Neural progenitor cell (in vitro differentiated cells): ENCODE measurements around the gene RAET1E. TPM values are rescaled to one million over a fixed set of nuclear protein-coding genes. Genes with fewer than 3 reads are reported as not detected.

ENCODE experiments used
- DNase-seq: peaks from one replicate; pipeline ENCODE4 v3.0.0-alpha.2; 2016; ENCODE audit warnings: low spot score
- H2AFZ ChIP-seq: fragments of 200-600 bp; sonication (generic); replicated peaks from 2 replicates; pipeline ENCODE4 v1.6.1; 2016; ENCODE audit warnings: antibody characterized with exemption
- H3F3A ChIP-seq: fragments of 200-600 bp; sonication (generic); 2 replicates; pipeline ENCODE4 v1.6.1; 2016; ENCODE audit warnings: antibody characterized with exemption, low read depth
- H3K27ac ChIP-seq: fragments of 200-600 bp; sonication (generic); 2 replicates; pipeline ENCODE4 v1.5.1; 2016; ENCODE audit warnings: mild to moderate bottlenecking
- H3K27me3 ChIP-seq: fragments of 200-600 bp; sonication (generic); 2 replicates; pipeline ENCODE4 v1.6.1; 2016; ENCODE audit warnings: mild to moderate bottlenecking, moderate library complexity
- H3K36me3 ChIP-seq: fragments of 200-600 bp; sonication (generic); 2 replicates; pipeline ENCODE4 v1.5.1; 2016
- H3K4me1 ChIP-seq: fragments of 200-600 bp; sonication (generic); 2 replicates; pipeline ENCODE4 v1.6.1; 2016; ENCODE audit warnings: mixed run types
- H3K4me2 ChIP-seq: fragments of 200-600 bp; sonication (generic); 2 replicates; pipeline ENCODE4 v1.6.1; 2016
- H3K4me3 ChIP-seq: fragments of 200-600 bp; sonication (generic); 2 replicates; pipeline ENCODE4 v1.5.1; 2016
- H3K79me2 ChIP-seq: fragments of 200-600 bp; sonication (generic); 2 replicates; pipeline ENCODE4 v1.6.1; 2016; ENCODE audit warnings: low read depth
- H3K9ac ChIP-seq: fragments of 200-600 bp; sonication (generic); 2 replicates; pipeline ENCODE4 v1.6.1; 2016
- H3K9me3 ChIP-seq: fragments of 200-600 bp; sonication (generic); 2 replicates; pipeline ENCODE4 v1.5.1; 2016; ENCODE audit warnings: low read depth
- H4K20me1 ChIP-seq: fragments of 200-600 bp; sonication (generic); 2 replicates; pipeline ENCODE4 v1.6.1; 2016; ENCODE audit warnings: low read depth
- H3K27ac Mint-ChIP-seq: 3 replicates; pipeline ENCODE4 v1.8.0; 2021; ENCODE audit warnings: mixed read lengths
- H3K27me3 Mint-ChIP-seq: 2 replicates; pipeline ENCODE4 v1.8.0; 2022; ENCODE audit warnings: low read depth, mild to moderate bottlenecking, inconsistent platforms, moderate library complexity, mixed read lengths; ENCODE audit not compliant: insufficient read depth
- H3K36me3 Mint-ChIP-seq: 3 replicates; pipeline ENCODE4 v1.8.0; 2021; ENCODE audit warnings: mixed read lengths
- H3K4me1 Mint-ChIP-seq: 3 replicates; pipeline ENCODE4 v1.8.0; 2021; ENCODE audit warnings: mixed read lengths
- H3K4me3 Mint-ChIP-seq: 3 replicates; pipeline ENCODE4 v1.8.0; 2021; ENCODE audit warnings: mild to moderate bottlenecking, moderate library complexity, mixed read lengths
- H3K9me3 Mint-ChIP-seq: 3 replicates; pipeline ENCODE4 v1.8.0; 2020; ENCODE audit warnings: mixed read lengths
- CTCF ChIP-seq: fragments of 200-600 bp; sonication (generic); IDR thresholded peaks from 2 replicates; pipeline ENCODE4 v1.5.1; 2017; ENCODE audit warnings: antibody characterized with exemption, mild to moderate bottlenecking
- EZH2 ChIP-seq: fragments of 200-600 bp; sonication (generic); IDR thresholded peaks from 2 replicates; pipeline ENCODE4 v1.6.1; 2017; ENCODE audit warnings: antibody characterized with exemption, mild to moderate bottlenecking, moderate library complexity
- EZH2phosphoT487 ChIP-seq: fragments of 200-600 bp; sonication (generic); IDR thresholded peaks from 2 replicates; pipeline ENCODE4 v1.6.1; 2017; ENCODE audit warnings: antibody characterized with exemption
- total RNA-seq: library from RNA; depleted of rRNA; stranded (reverse); fragments of >200 nt; gene quantifications from 2 replicates; pipeline ENCODE4 v1.2.3, GENCODE V29; 2015; ENCODE audit warnings: low replicate concordance

The RAET1E gene
- total RNA-seq, 1 donor from 2014 or later: not detected

DNA sequence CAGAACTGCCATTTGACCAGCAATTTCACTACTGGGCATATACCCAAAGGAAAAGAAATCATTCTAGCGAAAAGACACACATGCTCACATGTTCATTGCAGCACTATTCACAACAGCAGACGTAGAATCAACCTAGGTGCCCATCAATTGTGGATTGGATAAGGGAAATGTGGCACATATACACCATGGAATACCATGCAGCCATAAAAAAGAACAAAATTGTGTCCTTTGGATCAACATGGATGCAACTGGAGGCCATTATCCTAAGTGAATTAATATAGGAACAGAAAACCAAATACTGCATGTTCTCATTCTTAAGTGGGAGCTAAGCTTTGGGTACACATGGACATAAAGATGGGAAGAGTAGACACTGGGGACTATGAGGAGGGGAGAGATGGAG, 16.1 kb downstream of the RAET1E start:
- Mint-ChIP-seq H3K27me3 (peaks cover 7% of the 10 kb centered on the region), H3K9me3 (no peaks in the 10 kb centered on the region), H3K36me3 (no peaks in the 10 kb centered on the region), H3K4me1 (no peaks in the 10 kb centered on the region), H3K27ac (no peak overlapping the region), H3K4me3 (no peak overlapping the region)
- H3K4me2 ChIP-seq: no peak overlapping the region
- no peaks in the 10 kb centered on the region for H3K4me1 ChIP-seq
- H3K4me3 ChIP-seq: no peak overlapping the region
- DNase-seq: no peak
- no peaks in the 10 kb centered on the region for H4K20me1 ChIP-seq
- no peaks in the 10 kb centered on the region for H3K36me3 ChIP-seq
- no peaks in the 10 kb centered on the region for H3K79me2 ChIP-seq
- H3K27ac ChIP-seq: no peak overlapping the region
- H3K9me3 ChIP-seq: no peaks in the 10 kb centered on the region
- no peak for TF ChIP-seq EZH2phosphoT487
- no peak for TF ChIP-seq EZH2
- TF ChIP-seq CTCF: no peak
- no peaks in the 10 kb centered on the region for H3F3A ChIP-seq
- peaks cover 55% of the 10 kb centered on the region for H3K27me3 ChIP-seq
- no peak overlapping the region for H2AFZ ChIP-seq
- no peak overlapping the region for H3K9ac ChIP-seq

DNA sequence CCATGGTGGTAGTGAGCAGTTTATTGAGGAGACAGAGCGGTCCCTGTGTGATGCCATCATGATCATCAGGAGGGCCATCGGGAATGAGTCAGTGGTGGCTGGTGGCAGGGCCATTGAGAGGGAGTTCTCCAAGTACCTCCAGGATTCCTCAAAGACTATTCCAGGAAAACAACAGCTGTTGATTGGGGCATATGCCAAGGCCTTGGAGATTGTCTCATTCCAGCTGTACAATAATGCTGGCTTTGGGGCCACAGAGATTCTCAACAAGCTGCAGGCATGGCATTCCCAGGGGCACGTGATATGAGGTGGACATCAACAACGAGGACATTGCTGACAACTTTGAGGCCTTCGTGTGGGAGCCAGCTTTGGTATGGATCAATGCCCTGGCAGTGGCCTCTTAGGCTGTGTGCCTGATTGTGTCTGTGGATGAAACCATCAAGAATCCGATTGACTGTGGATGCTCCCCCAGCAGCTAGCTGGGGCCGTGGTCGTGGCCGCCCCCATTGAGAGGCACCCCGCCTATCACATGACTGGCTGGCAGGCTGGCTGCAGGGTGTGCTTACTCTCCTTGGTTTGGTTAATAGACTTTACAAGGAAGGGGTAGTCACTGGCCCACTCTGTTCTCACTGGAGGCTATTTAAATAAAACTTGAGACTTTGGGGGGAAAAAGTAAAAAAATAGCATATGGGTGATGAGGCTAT, 16.7 kb downstream of the RAET1E start:
- TF ChIP-seq EZH2 (no peak), EZH2phosphoT487 (no peak), CTCF (no peak)
- H3K4me2 ChIP-seq: no peak overlapping the region
- no peaks in the 10 kb centered on the region for H4K20me1 ChIP-seq
- peaks cover 56% of the 10 kb centered on the region for H3K27me3 ChIP-seq
- no peaks in the 10 kb centered on the region for H3K9me3 Mint-ChIP-seq
- H2AFZ ChIP-seq: no peak overlapping the region
- H3K4me1 Mint-ChIP-seq: no peaks in the 10 kb centered on the region
- no peaks in the 10 kb centered on the region for H3K79me2 ChIP-seq
- H3K4me3 ChIP-seq: no peak overlapping the region
- H3K27me3 Mint-ChIP-seq: peaks cover 7% of the 10 kb centered on the region
- H3K4me1 ChIP-seq: no peaks in the 10 kb centered on the region
- H3K36me3 ChIP-seq: no peaks in the 10 kb centered on the region
- H3K4me3 Mint-ChIP-seq: no peak overlapping the region
- H3K36me3 Mint-ChIP-seq: no peaks in the 10 kb centered on the region
- no peaks in the 10 kb centered on the region for H3F3A ChIP-seq
- no peak overlapping the region for H3K27ac Mint-ChIP-seq
- H3K9ac ChIP-seq: no peak overlapping the region
- no peaks in the 10 kb centered on the region for H3K9me3 ChIP-seq
- H3K27ac ChIP-seq: no peak overlapping the region
- no peak for DNase-seq

DNA sequence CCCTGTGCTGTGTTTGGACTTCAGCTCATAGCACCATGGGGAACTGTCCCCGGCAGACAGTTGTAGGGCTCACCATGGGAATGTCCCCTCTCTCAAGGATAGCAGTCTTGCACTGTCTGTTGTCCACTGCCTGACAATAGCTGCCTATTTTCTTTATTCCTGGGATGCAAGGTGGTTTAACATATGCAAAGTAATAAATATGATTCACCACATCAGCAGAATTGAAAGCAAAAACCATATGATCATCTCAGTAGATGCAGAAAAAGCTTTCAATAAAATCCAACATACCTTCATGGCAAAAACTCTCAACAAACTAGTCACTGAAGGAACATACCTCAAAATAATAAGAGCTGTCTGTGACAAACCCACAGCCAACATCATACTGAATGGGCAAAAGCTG, 20.3 kb downstream of the RAET1E start:
- H3K36me3 Mint-ChIP-seq: no peaks in the 10 kb centered on the region
- Histone ChIP-seq H2AFZ (no peak overlapping the region), H4K20me1 (no peaks in the 10 kb centered on the region), H3K4me1 (no peaks in the 10 kb centered on the region), H3K27me3 (peaks cover 25% of the 10 kb centered on the region), H3K4me2 (no peak overlapping the region), H3K36me3 (no peaks in the 10 kb centered on the region), H3F3A (no peaks in the 10 kb centered on the region), H3K9me3 (peaks cover 3% of the 10 kb centered on the region), H3K9ac (no peak overlapping the region), H3K27ac (no peak overlapping the region), H3K4me3 (no peak overlapping the region), H3K79me2 (no peaks in the 10 kb centered on the region)
- no peak for DNase-seq
- peaks cover 10% of the 10 kb centered on the region for H3K27me3 Mint-ChIP-seq
- no peaks in the 10 kb centered on the region for H3K4me1 Mint-ChIP-seq
- no peak overlapping the region for H3K27ac Mint-ChIP-seq
- no peak overlapping the region for H3K4me3 Mint-ChIP-seq
- H3K9me3 Mint-ChIP-seq: peaks cover 3% of the 10 kb centered on the region
- TF ChIP-seq EZH2phosphoT487: no peak
- TF ChIP-seq CTCF: no peak
- no peak for TF ChIP-seq EZH2
